Neural progenitor cell (in vitro differentiated cells): ENCODE data around the gene RFFL.

Experiments used
- CTCF ChIP-seq: fragments of 200-600 bp; sonication (generic); IDR thresholded peaks from 2 replicates; pipeline ENCODE4 v1.5.1; 2017; ENCODE audit warnings: antibody characterized with exemption, mild to moderate bottlenecking
- EZH2 ChIP-seq: fragments of 200-600 bp; sonication (generic); IDR thresholded peaks from 2 replicates; pipeline ENCODE4 v1.6.1; 2017; ENCODE audit warnings: antibody characterized with exemption, mild to moderate bottlenecking, moderate library complexity
- EZH2phosphoT487 ChIP-seq: fragments of 200-600 bp; sonication (generic); IDR thresholded peaks from 2 replicates; pipeline ENCODE4 v1.6.1; 2017; ENCODE audit warnings: antibody characterized with exemption

- no peak for TF ChIP-seq CTCF
- no peak for TF ChIP-seq EZH2phosphoT487
- no peak for TF ChIP-seq EZH2
Measured at GRCh38 chr17:35097776-35098175, 34.3 kb upstream of the RFFL start.
